HG03575 (cell line): ENCODE results near the gene DPM1.
"Not testable (repeated sequence)": the region's sequence is repeated elsewhere in the genome, so short reads cannot be mapped to it uniquely, and the experiment has no call there.

ENCODE experiments used
- ATAC-seq: cut with Tn5 transposase; IDR thresholded peaks from one replicate; pipeline ENCODE4 v1.9.1; 2021; ENCODE audit not compliant: unreplicated experiment, insufficient number of reproducible peaks, low FRiP score; ENCODE audit errors: extremely low read depth

DPM1 gene

GRCh38 chr20:50980851-50981713, 22.8 kb upstream of the DPM1 start:
- no peak for ATAC-seq

DNA sequence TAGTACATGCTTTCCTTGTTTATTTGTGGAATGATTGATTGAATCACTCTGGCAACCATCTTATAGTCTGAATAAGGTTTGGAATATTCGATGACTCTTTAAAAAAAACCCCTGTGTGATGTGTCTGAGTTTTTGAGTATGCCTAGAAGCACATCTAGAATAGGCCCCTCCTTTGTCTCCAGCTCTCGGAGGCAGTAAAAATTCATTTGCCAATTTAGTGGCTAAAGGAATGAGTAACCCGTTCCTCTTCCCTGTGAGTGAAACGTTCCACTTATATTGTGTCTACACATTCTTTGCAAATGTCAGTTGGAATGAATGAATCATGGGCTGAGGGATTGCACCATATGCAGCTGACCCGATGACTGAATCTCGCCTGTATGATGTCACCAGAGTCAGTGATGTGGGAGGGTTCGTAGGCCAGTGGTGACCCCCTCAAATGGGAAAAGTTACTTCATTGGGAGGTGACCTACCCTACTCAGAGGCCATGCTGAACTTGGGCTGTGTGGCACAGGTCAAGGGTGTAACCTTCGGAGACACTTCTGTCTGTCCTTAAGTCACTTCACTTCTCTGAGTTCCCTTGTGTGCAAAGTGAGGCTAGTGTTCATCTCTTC, 21.8 kb upstream of the DPM1 start:
- no peak for ATAC-seq

DNA sequence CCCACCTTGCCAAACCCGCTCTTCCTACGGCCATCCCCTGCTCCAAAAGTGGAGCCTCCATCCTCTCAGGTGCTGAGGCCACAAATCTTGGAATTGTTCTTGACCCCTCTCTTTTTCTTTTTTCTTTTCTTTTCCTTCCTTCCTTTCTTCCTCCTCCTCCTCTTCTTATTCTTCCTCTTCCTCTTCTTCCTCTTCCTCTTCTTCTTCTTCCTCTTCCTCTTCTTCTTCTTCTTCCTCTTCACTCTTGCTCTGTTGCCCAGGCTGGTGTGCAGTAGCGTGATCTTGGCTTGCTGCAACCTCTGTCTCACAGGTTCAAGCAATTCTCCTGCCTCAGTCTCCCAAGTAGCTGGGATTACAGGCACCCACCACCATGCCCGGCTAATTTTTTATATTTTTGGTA, 20.2 kb upstream of the DPM1 start:
- not testable (repeated sequence) for ATAC-seq

- ATAC-seq = no peak
These were observed 19.0 kb upstream of the DPM1 start for GRCh38 chr20:50977066-50978021.

DNA sequence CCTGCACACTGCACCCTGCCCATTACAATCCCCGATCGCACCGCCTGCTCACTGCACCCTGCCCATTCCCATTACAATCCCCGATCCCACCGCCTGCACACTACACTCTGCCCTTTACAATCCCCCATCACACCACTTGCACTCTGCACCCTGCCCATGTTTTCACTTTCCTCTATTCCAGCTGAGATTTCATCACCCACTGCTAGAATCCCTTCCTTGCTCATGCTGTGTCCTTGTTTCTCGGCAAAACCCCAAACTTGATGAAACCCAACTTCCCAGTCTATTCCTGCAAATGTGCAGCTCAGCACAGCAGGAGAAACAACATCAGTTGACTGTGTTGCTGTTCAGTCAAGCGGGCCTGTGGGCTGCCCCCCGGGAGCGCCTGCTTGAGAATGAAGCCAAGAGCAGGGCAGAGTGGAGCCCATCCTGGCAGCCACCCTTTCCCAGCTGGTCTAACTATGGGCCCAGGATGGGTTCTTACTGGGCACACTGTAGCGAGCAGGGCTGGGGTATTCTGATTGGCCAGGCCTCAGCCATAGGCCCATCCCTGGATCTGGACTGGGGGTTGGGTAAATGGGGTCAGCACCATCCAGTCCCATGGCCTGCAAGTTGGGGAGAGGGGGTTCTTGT, 17.5 kb upstream of the DPM1 start:
- ATAC-seq = no peak

DNA sequence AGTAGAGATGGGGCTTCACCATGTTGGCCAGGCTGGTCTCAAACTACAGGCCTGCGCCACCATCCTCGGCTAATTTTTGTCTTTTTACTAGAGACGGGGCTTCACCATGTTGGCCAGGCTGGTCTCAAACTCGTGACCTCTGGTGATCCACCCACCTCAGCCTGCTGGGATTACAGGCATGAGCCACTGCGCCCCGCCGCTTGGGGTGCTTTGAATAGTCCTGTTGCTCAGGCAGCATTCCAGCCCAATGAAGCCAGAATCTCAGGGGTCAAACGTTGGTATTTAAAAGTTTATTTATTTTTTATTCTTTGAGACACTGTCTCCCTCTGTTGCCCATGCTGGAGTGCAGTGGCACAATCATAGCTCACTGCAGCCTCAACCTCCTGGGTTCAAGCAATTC, 11.6 kb upstream of the DPM1 start:
- no peak for ATAC-seq

DNA sequence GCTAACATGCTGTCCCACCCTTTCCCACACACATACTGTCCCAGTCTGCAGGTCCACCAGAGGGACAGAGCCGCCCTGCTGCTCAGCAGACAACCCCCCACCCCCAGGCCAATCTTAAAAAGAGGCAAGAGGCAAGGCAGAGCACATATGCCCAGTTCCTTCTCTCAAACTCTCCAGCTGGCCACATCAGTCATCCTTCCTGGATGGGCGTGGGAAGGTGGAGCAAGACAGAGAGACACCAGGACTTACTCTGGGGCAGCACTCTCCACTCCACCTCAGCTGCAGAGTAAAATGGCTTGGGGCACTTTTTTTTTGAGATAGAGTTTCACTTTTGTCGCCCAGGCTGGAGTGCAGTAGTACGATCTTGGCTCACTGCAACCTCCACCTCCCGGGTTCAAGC, 11.1 kb upstream of the DPM1 start:
- no peak for ATAC-seq

DNA sequence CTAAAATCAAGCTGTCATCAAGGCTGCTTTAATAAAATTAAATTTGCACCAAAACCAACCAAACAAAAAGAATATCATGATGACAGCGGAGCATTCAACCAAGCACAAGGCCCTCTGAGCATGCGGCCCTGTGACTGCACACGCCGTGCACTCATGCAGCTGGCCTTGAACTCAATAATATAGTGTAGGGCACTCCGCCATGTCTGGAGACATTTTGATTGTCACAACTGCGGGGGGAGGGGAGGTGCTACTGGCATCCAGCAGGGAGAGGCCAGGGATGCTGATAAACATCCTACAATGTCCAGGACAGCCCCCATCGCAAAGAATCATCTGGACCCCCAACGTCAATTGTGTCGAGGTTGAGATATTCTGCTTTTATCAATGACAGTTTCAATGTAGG, 10.0 kb upstream of the DPM1 start:
- no peak for ATAC-seq

DNA sequence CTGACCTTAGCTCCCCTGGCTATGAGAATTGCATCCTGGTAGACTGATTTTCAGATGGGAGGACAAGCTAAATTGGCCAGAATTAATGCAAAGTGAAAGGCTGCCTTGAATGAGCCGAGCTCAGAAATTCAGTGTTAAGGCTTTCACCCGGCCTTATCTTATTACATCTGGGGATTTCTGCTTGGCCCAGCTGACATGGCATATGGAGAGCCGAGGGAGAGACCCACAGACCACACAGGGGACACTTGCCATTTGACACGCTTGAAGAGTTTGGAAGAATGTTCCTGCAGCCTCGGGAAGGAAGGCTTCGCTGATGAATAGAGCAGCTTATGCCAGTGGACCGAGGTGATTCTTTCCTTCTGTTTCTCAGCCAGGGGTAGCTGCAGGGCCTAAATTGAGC, 9.3 kb upstream of the DPM1 start:
- ATAC-seq = no peak

DNA sequence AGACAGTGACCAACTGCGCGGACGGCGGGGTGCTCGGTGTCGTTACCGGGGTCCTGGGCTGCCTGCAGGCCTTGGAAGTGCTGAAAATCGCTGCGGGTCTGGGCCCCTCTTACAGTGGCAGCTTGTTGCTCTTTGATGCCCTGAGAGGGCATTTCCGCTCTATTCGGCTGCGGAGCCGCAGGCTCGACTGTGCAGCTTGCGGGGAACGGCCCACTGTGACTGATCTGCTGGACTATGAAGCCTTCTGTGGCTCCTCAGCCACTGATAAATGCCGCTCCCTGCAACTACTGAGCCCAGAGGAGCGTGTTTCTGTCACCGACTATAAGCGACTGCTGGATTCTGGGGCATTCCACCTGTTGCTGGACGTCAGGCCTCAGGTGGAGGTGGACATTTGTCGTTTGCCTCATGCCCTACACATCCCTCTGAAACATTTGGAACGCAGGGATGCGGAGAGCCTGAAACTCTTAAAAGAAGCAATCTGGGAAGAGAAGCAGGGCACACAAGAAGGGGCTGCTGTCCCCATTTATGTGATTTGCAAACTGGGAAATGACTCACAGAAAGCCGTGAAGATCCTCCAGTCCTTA, 1.3 kb upstream of the DPM1 start:
- ATAC-seq = no peak

- ATAC-seq = no peak
These were observed 547 bp upstream of the DPM1 start, which contains the start of gene MOCS3 for GRCh38 chr20:50958615-50959542. MOCS3 (plus strand) TSS chr20:50958818; CDS start chr20:50958843, 25 bp downstream.

GRCh38 chr20:50957276-50957675, 1.1 kb downstream of the DPM1 start:
- no peak for ATAC-seq

GRCh38 chr20:50953821-50954220, 4.5 kb downstream of the DPM1 start:
- no peak for ATAC-seq

DNA sequence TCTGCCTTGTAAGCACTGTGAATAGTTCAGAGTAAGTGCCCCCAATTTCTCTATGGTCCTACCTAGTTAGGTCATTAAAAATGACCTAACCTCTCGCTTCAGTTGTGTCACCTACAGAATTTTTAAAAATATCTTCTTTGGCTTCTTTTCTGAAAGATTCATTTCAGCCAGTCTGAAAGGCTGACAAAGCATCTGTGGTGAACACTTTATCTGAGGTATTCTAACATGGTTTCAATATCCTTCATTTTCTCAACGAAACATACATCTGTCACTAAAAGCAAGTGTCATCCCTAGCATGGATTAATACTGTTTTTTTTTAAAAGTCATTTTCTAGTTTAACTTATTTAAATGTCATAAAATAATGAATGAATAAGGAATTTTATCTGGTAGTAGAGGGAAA, 5.1 kb downstream of the DPM1 start:
- ATAC-seq = no peak

- no peak for ATAC-seq
These were observed 10.1 kb downstream of the DPM1 start for GRCh38 chr20:50948132-50948785.

DNA sequence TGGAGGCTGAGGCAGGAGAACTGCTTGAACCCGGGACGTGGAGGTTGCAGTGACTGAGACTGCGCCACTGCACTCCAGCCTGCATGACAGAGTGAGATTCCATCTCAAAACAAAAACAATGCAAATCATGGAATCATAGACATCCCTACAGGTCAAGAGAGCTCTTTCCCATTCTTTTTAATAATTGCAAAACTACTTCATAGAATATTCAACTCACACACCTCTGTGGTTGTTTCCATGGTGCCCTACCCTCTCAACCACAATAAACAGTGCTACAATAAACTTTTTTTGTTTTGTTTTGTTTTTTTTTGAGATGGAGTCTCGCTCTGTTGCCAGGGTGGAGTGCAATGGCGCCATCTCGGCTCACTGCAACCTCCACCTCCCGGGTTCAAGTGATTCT, 15.3 kb downstream of the DPM1 start:
- no peak for ATAC-seq

DNA sequence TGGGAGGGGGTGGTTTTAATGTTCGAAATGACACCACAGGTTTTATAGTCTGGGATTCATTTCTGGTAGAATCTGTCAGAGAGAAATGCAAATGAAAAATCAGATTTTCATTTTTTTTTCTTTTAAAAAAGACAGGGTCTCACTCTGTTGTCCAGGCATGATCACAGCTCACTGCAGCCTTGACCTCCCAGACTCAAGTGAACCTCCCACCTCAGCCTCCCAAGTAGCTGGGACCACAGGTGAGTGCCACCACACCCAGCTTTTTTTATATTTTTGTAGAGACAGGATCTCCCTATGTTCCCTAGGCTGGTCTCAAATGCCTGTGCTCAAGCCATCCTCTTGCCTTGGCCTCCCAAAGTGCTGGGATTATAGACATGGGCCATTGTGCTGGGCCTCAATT, 24.7 kb downstream of the DPM1 start:
- ATAC-seq = no peak
